T-helper 17 cell (primary cell): Measurements from ENCODE around the gene APOL3. TPM values are rescaled to one million over a fixed set of nuclear protein-coding genes. Genes with fewer than 3 reads are reported as not detected.
"Not testable (repeated sequence)": the region's sequence is repeated elsewhere in the genome, so short reads cannot be mapped to it uniquely, and the experiment has no call there.

Experiments used
- ATAC-seq: fragments of 150-1000 bp; cut with Tn5 transposase; 2 replicates; pipeline ENCODE4 v1.10.0; 2021; ENCODE audit warnings: mild to moderate bottlenecking, moderate library complexity
- DNase-seq, 3 donors: peaks; one replicate each; pipeline versions ENCODE4 v3.0.0 to v3.0.0-alpha.2; 2020 to 2021
- H3K9me3 ChIP-seq: one replicate; pipeline ENCODE4 v1.7.0; 2013; ENCODE audit warnings: low read length, mild to moderate bottlenecking; ENCODE audit not compliant: control insufficient read depth, poor library complexity, severe bottlenecking
- H3K27ac Mint-ChIP-seq: one replicate; pipeline ENCODE4 v1.8.0; 2022; ENCODE audit warnings: mild to moderate bottlenecking, moderate library complexity, mixed read lengths
- H3K27me3 Mint-ChIP-seq: one replicate; pipeline ENCODE4 v1.8.0; 2022; ENCODE audit warnings: mixed read lengths
- H3K36me3 Mint-ChIP-seq: one replicate; pipeline ENCODE4 v1.8.0; 2022; ENCODE audit warnings: low read depth, mixed read lengths
- H3K4me1 Mint-ChIP-seq: one replicate; pipeline ENCODE4 v1.8.0; 2022; ENCODE audit warnings: mild to moderate bottlenecking, mixed read lengths
- H3K4me3 Mint-ChIP-seq: one replicate; pipeline ENCODE4 v1.8.0; 2022; ENCODE audit warnings: mild to moderate bottlenecking, moderate library complexity, mixed read lengths
- total RNA-seq, 4 donors: library from RNA in 2 of 4; stranded (reverse) in 2 of 4; gene quantifications; one replicate each; pipeline ENCODE4 v1.2.3 and lab custom pipeline; 2022 to 2026

APOL3 gene
- total RNA-seq (100 to 1,000 TPM; 229 to 265 TPM), total RNA-seq (lab: John Stamatoyannopoulos, UW) (146 to 147 reads per million in 2 donors)

GRCh38 chr22:36160499-36160942 lies at the start of gene APOL3:
Gene APOL3 (minus strand): TSS chr22:36160755. CDS start chr22:36149055, 11,700 bp downstream.
- peak in 1 of 3 donors; percentile 26 for DNase-seq
- H3K27ac Mint-ChIP-seq = peak within 1 kb of the TSS; percentile 100
- H3K9me3 ChIP-seq = no peaks in the 10 kb centered on the region
- peaks cover 74% of the 10 kb centered on the region for H3K4me1 Mint-ChIP-seq
- peak; percentile 17 for ATAC-seq
- peaks cover 5% of the 10 kb centered on the region for H3K36me3 Mint-ChIP-seq
- peak within 1 kb of the TSS; percentile 99 for H3K4me3 Mint-ChIP-seq
- H3K27me3 Mint-ChIP-seq = no peaks in the 10 kb centered on the region

GRCh38 chr22:36210224-36210623 lies 49.7 kb upstream of the APOL3 start:
- no peaks in the 10 kb centered on the region for H3K9me3 ChIP-seq

GRCh38 chr22:36209488-36209908 lies 48.9 kb upstream of the APOL3 start:
- not testable (repeated sequence) for H3K4me3 Mint-ChIP-seq, H3K9me3 ChIP-seq, DNase-seq, ATAC-seq, H3K36me3 Mint-ChIP-seq, H3K27ac Mint-ChIP-seq
- H3K27me3 Mint-ChIP-seq = peaks cover 58% of the 10 kb centered on the region
- H3K4me1 Mint-ChIP-seq = peaks cover 14% of the 10 kb centered on the region

More at GRCh38 chr22:36210224-36210623, 49.7 kb upstream of the APOL3 start:
- Mint-ChIP-seq H3K27me3 (peaks cover 53% of the 10 kb centered on the region), H3K27ac (no peak overlapping the region), H3K36me3 (no peaks in the 10 kb centered on the region), H3K4me3 (no peak overlapping the region), H3K4me1 (peaks cover 11% of the 10 kb centered on the region)
- ATAC-seq (no peak), DNase-seq (no peak)

GRCh38 chr22:36208914-36209313 lies 48.4 kb upstream of the APOL3 start:
- no peak for ATAC-seq
- Mint-ChIP-seq H3K36me3 (no peaks in the 10 kb centered on the region), H3K4me3 (no peak overlapping the region), H3K27me3 (peaks cover 57% of the 10 kb centered on the region), H3K4me1 (peaks cover 13% of the 10 kb centered on the region), H3K27ac (no peak overlapping the region)
- no peaks in the 10 kb centered on the region for H3K9me3 ChIP-seq
- DNase-seq = no peak

GRCh38 chr22:36208162-36208765 lies 47.7 kb upstream of the APOL3 start:
- Mint-ChIP-seq H3K27ac (no peak overlapping the region), H3K36me3 (no peaks in the 10 kb centered on the region), H3K4me1 (peaks cover 12% of the 10 kb centered on the region), H3K4me3 (no peak overlapping the region), H3K27me3 (peaks cover 52% of the 10 kb centered on the region)
- DNase-seq (no peak), ATAC-seq (no peak)
- H3K9me3 ChIP-seq = no peaks in the 10 kb centered on the region

GRCh38 chr22:36206255-36206654 lies 45.7 kb upstream of the APOL3 start:
- ATAC-seq (no peak), DNase-seq (no peak)
- Mint-ChIP-seq H3K27me3 (peaks cover 40% of the 10 kb centered on the region), H3K36me3 (no peaks in the 10 kb centered on the region), H3K4me1 (peaks cover 9% of the 10 kb centered on the region), H3K27ac (peak overlapping the region; percentile 41), H3K4me3 (no peak overlapping the region)
- H3K9me3 ChIP-seq = no peaks in the 10 kb centered on the region

GRCh38 chr22:36205573-36205972 lies 45.0 kb upstream of the APOL3 start:
- ATAC-seq, H3K4me1 Mint-ChIP-seq, H3K36me3 Mint-ChIP-seq, H3K9me3 ChIP-seq, H3K4me3 Mint-ChIP-seq, DNase-seq: not testable (repeated sequence)
- Mint-ChIP-seq H3K27me3 (peaks cover 39% of the 10 kb centered on the region), H3K27ac (peak overlapping the region; percentile 41)

GRCh38 chr22:36204632-36205015 lies 44.1 kb upstream of the APOL3 start:
- Mint-ChIP-seq H3K27ac (peak overlapping the region; percentile 29), H3K4me1 (peaks cover 7% of the 10 kb centered on the region), H3K27me3 (peaks cover 38% of the 10 kb centered on the region), H3K4me3 (no peak overlapping the region), H3K36me3 (no peaks in the 10 kb centered on the region)
- ATAC-seq (no peak), DNase-seq (no peak)
- no peaks in the 10 kb centered on the region for H3K9me3 ChIP-seq

GRCh38 chr22:36204001-36204631 lies 43.6 kb upstream of the APOL3 start:
- Mint-ChIP-seq H3K4me3 (no peak overlapping the region), H3K27ac (peak overlapping the region; percentile 29), H3K27me3 (peaks cover 38% of the 10 kb centered on the region), H3K36me3 (no peaks in the 10 kb centered on the region), H3K4me1 (peaks cover 7% of the 10 kb centered on the region)
- ATAC-seq (no peak), DNase-seq (no peak)
- no peaks in the 10 kb centered on the region for H3K9me3 ChIP-seq

- not testable (repeated sequence) for H3K36me3 Mint-ChIP-seq, H3K4me3 Mint-ChIP-seq, H3K4me1 Mint-ChIP-seq, DNase-seq, ATAC-seq, H3K9me3 ChIP-seq, H3K27ac Mint-ChIP-seq
- H3K27me3 Mint-ChIP-seq = peaks cover 38% of the 10 kb centered on the region
Observed at GRCh38 chr22:36203441-36203840, 42.9 kb upstream of the APOL3 start.

GRCh38 chr22:36202906-36203305 lies 42.4 kb upstream of the APOL3 start:
- not testable (repeated sequence) for ATAC-seq, H3K36me3 Mint-ChIP-seq, H3K4me3 Mint-ChIP-seq, DNase-seq, H3K27ac Mint-ChIP-seq, H3K9me3 ChIP-seq
- Mint-ChIP-seq H3K4me1 (peaks cover 14% of the 10 kb centered on the region), H3K27me3 (peaks cover 41% of the 10 kb centered on the region)

GRCh38 chr22:36201630-36202319 lies 41.2 kb upstream of the APOL3 start, which contains the start of gene APOL4:
Gene APOL4 (minus strand): TSS chr22:36201809. CDS start chr22:36201734, 75 bp downstream.
- ATAC-seq (no peak), DNase-seq (no peak)
- no peaks in the 10 kb centered on the region for H3K9me3 ChIP-seq
- H3K36me3 Mint-ChIP-seq = no peaks in the 10 kb centered on the region
- H3K4me1 Mint-ChIP-seq = peaks cover 19% of the 10 kb centered on the region
- H3K27ac Mint-ChIP-seq = no peak within 1 kb of the TSS
- peaks cover 40% of the 10 kb centered on the region for H3K27me3 Mint-ChIP-seq
- H3K4me3 Mint-ChIP-seq = no peak within 1 kb of the TSS

GRCh38 chr22:36201025-36201424 lies 40.5 kb upstream of the APOL3 start:
- ATAC-seq, DNase-seq, H3K36me3 Mint-ChIP-seq, H3K27ac Mint-ChIP-seq, H3K9me3 ChIP-seq, H3K4me3 Mint-ChIP-seq: not testable (repeated sequence)
- Mint-ChIP-seq H3K4me1 (peaks cover 19% of the 10 kb centered on the region), H3K27me3 (peaks cover 37% of the 10 kb centered on the region)
